Activated T-cell treated with anti-CD3 and anti-CD28 coated beads, Interleukin-2, amount 50 U/mL, for 24 hours (primary cell): ENCODE measurements around the gene PDE4D.

Source experiments
- DNase-seq: peaks from one replicate; pipeline ENCODE4 v3.0.0-alpha.2; 2020
- H3K27ac Mint-ChIP-seq: 2 replicates; pipeline ENCODE4 v1.8.0; 2020; ENCODE audit warnings: mild to moderate bottlenecking, mixed read lengths
- H3K27me3 Mint-ChIP-seq: 2 replicates; pipeline ENCODE4 v1.8.0; 2020; ENCODE audit warnings: mixed read lengths
- H3K36me3 Mint-ChIP-seq: 2 replicates; pipeline ENCODE4 v1.8.0; 2020; ENCODE audit warnings: low read depth, mixed read lengths
- H3K4me1 Mint-ChIP-seq: 2 replicates; pipeline ENCODE4 v1.8.0; 2020; ENCODE audit warnings: low read depth, mixed read lengths
- H3K4me3 Mint-ChIP-seq: 2 replicates; pipeline ENCODE4 v1.8.0; 2020; ENCODE audit warnings: mild to moderate bottlenecking, moderate library complexity, mixed read lengths
- H3K9me3 Mint-ChIP-seq: 2 replicates; pipeline ENCODE4 v1.8.0; 2020; ENCODE audit warnings: mixed read lengths

Gene PDE4D

GRCh38 chr5:59287361-59287760 lies 606.2 kb downstream of the PDE4D start:
- Mint-ChIP-seq H3K36me3 (no peaks in the 10 kb centered on the region), H3K9me3 (no peaks in the 10 kb centered on the region), H3K4me3 (no peak overlapping the region), H3K4me1 (no peaks in the 10 kb centered on the region), H3K27me3 (no peaks in the 10 kb centered on the region), H3K27ac (no peak overlapping the region)
- no peak for DNase-seq

- H3K36me3 Mint-ChIP-seq, result no peaks in the 10 kb centered on the region
- no peak overlapping the region for H3K27ac Mint-ChIP-seq
- no peak overlapping the region for H3K4me3 Mint-ChIP-seq
- DNase-seq, result no peak
- H3K4me1 Mint-ChIP-seq, result no peaks in the 10 kb centered on the region
- H3K9me3 Mint-ChIP-seq, result no peaks in the 10 kb centered on the region
- peaks cover 2% of the 10 kb centered on the region for H3K27me3 Mint-ChIP-seq
These were observed 607.0 kb downstream of the PDE4D start for GRCh38 chr5:59286510-59286909.

GRCh38 chr5:59285300-59286016 lies 608.1 kb downstream of the PDE4D start:
- peaks cover 6% of the 10 kb centered on the region for H3K27me3 Mint-ChIP-seq
- H3K4me1 Mint-ChIP-seq, result no peaks in the 10 kb centered on the region
- H3K27ac Mint-ChIP-seq, result no peak overlapping the region
- no peaks in the 10 kb centered on the region for H3K9me3 Mint-ChIP-seq
- H3K36me3 Mint-ChIP-seq, result no peaks in the 10 kb centered on the region
- H3K4me3 Mint-ChIP-seq, result no peak overlapping the region
- DNase-seq, result no peak

- Mint-ChIP-seq H3K9me3 (no peaks in the 10 kb centered on the region), H3K4me1 (no peaks in the 10 kb centered on the region), H3K36me3 (no peaks in the 10 kb centered on the region), H3K4me3 (no peak overlapping the region), H3K27me3 (peaks cover 14% of the 10 kb centered on the region), H3K27ac (no peak overlapping the region)
- DNase-seq, result no peak
These were observed 610.8 kb downstream of the PDE4D start for GRCh38 chr5:59282726-59283125.

- H3K4me1 Mint-ChIP-seq, result peaks cover 11% of the 10 kb centered on the region
- no peak overlapping the region for H3K4me3 Mint-ChIP-seq
- H3K9me3 Mint-ChIP-seq, result no peaks in the 10 kb centered on the region
- H3K27me3 Mint-ChIP-seq, result peaks cover 28% of the 10 kb centered on the region
- H3K36me3 Mint-ChIP-seq, result no peaks in the 10 kb centered on the region
- no peak overlapping the region for H3K27ac Mint-ChIP-seq
- no peak for DNase-seq
These were observed 613.5 kb downstream of the PDE4D start for GRCh38 chr5:59279979-59280378.

GRCh38 chr5:59276917-59277372 lies 616.6 kb downstream of the PDE4D start:
- peaks cover 29% of the 10 kb centered on the region for H3K27me3 Mint-ChIP-seq
- peaks cover 17% of the 10 kb centered on the region for H3K4me1 Mint-ChIP-seq
- no peaks in the 10 kb centered on the region for H3K9me3 Mint-ChIP-seq
- no peaks in the 10 kb centered on the region for H3K36me3 Mint-ChIP-seq
- H3K4me3 Mint-ChIP-seq, result no peak overlapping the region
- no peak overlapping the region for H3K27ac Mint-ChIP-seq
- no peak for DNase-seq

GRCh38 chr5:59276325-59276675 lies 617.2 kb downstream of the PDE4D start:
- no peaks in the 10 kb centered on the region for H3K36me3 Mint-ChIP-seq
- peaks cover 17% of the 10 kb centered on the region for H3K4me1 Mint-ChIP-seq
- no peaks in the 10 kb centered on the region for H3K9me3 Mint-ChIP-seq
- no peak overlapping the region for H3K27ac Mint-ChIP-seq
- H3K27me3 Mint-ChIP-seq, result peaks cover 26% of the 10 kb centered on the region
- H3K4me3 Mint-ChIP-seq, result no peak overlapping the region
- DNase-seq, result no peak

GRCh38 chr5:59275510-59276324 lies 617.8 kb downstream of the PDE4D start:
- DNase-seq, result no peak
- no peaks in the 10 kb centered on the region for H3K9me3 Mint-ChIP-seq
- no peak overlapping the region for H3K27ac Mint-ChIP-seq
- peaks cover 17% of the 10 kb centered on the region for H3K4me1 Mint-ChIP-seq
- no peaks in the 10 kb centered on the region for H3K36me3 Mint-ChIP-seq
- H3K4me3 Mint-ChIP-seq, result peak overlapping the region; percentile 53
- H3K27me3 Mint-ChIP-seq, result peaks cover 23% of the 10 kb centered on the region

GRCh38 chr5:59275170-59275509 lies 618.4 kb downstream of the PDE4D start:
- Mint-ChIP-seq H3K4me3 (peak overlapping the region; percentile 53), H3K27me3 (peaks cover 23% of the 10 kb centered on the region), H3K4me1 (peaks cover 17% of the 10 kb centered on the region), H3K36me3 (no peaks in the 10 kb centered on the region), H3K9me3 (no peaks in the 10 kb centered on the region), H3K27ac (no peak overlapping the region)
- no peak for DNase-seq

- Mint-ChIP-seq H3K9me3 (no peaks in the 10 kb centered on the region), H3K36me3 (no peaks in the 10 kb centered on the region), H3K27me3 (peaks cover 20% of the 10 kb centered on the region), H3K4me3 (no peak overlapping the region), H3K27ac (no peak overlapping the region), H3K4me1 (peaks cover 17% of the 10 kb centered on the region)
- no peak for DNase-seq
These were observed 619.4 kb downstream of the PDE4D start for GRCh38 chr5:59274106-59274636.

GRCh38 chr5:59272809-59273427 lies 620.6 kb downstream of the PDE4D start:
- Mint-ChIP-seq H3K4me3 (no peak overlapping the region), H3K36me3 (no peaks in the 10 kb centered on the region), H3K4me1 (peaks cover 17% of the 10 kb centered on the region), H3K27ac (no peak overlapping the region), H3K27me3 (peaks cover 16% of the 10 kb centered on the region), H3K9me3 (no peaks in the 10 kb centered on the region)
- DNase-seq, result no peak

- no peaks in the 10 kb centered on the region for H3K36me3 Mint-ChIP-seq
- no peaks in the 10 kb centered on the region for H3K9me3 Mint-ChIP-seq
- no peak for DNase-seq
- H3K4me1 Mint-ChIP-seq, result peaks cover under 1% of the 10 kb centered on the region
- H3K4me3 Mint-ChIP-seq, result no peak overlapping the region
- no peak overlapping the region for H3K27ac Mint-ChIP-seq
- H3K27me3 Mint-ChIP-seq, result no peaks in the 10 kb centered on the region
These were observed 624.6 kb downstream of the PDE4D start for GRCh38 chr5:59268756-59269415.

GRCh38 chr5:59267033-59267432 lies 626.5 kb downstream of the PDE4D start:
- H3K4me3 Mint-ChIP-seq, result no peak overlapping the region
- no peaks in the 10 kb centered on the region for H3K9me3 Mint-ChIP-seq
- no peak for DNase-seq
- no peaks in the 10 kb centered on the region for H3K4me1 Mint-ChIP-seq
- no peak overlapping the region for H3K27ac Mint-ChIP-seq
- H3K36me3 Mint-ChIP-seq, result no peaks in the 10 kb centered on the region
- no peaks in the 10 kb centered on the region for H3K27me3 Mint-ChIP-seq

- DNase-seq, result no peak
- Mint-ChIP-seq H3K4me3 (no peak overlapping the region), H3K36me3 (no peaks in the 10 kb centered on the region), H3K27me3 (no peaks in the 10 kb centered on the region), H3K27ac (no peak overlapping the region), H3K4me1 (no peaks in the 10 kb centered on the region), H3K9me3 (no peaks in the 10 kb centered on the region)
These were observed 627.1 kb downstream of the PDE4D start for GRCh38 chr5:59266410-59266809.
